ENCODE results near the gene EPB41. TPM values are rescaled to one million over a fixed set of nuclear protein-coding genes. Genes with fewer than 3 reads are reported as not detected.
"Not testable (repeated sequence)": the region's sequence is repeated elsewhere in the genome, so short reads cannot be mapped to it uniquely, and the experiment has no call there.

The EPB41 gene
- total and polyA plus RNA-seq, 3 experiments from 2014 or later: 89.9 to 96.2 (median 93.6) TPM

GRCh38 chr1:28933277-28933676 is 18.9 kb downstream of the EPB41 start:
- Mint-ChIP-seq H3K4me3 (peak overlapping the region; percentile 3 to 64 (median 32)), H3K9me3 (peaks cover 0 to 3% (median 0%) of the 10 kb centered on the region in 5 donors), H3K36me3 (peaks cover 0 to 6% (median 4%) of the 10 kb centered on the region in 3 donors), H3K4me1 (peaks cover 74 to 87% (median 83%) of the 10 kb centered on the region in 3 donors), H3K27ac (peak overlapping the region in 7 of 8 donors; percentile 63 to 91 (median 83)), H3K27me3 (no peaks in the 10 kb centered on the region)
- Histone ChIP-seq H3K27me3 (ENCODE audit: insufficient read depth, low read length, poor library complexity, severe bottlenecking) (no peaks in the 10 kb centered on the region), H3K4me3 (ENCODE audit: low read length) (peak overlapping the region; percentile 7), H3K27ac (ENCODE audit: low read depth, low read length) (no peak overlapping the region), H3K36me3 (ENCODE audit: insufficient read depth, low read length) (no peaks in the 10 kb centered on the region), H3K9me3 (ENCODE audit: low read length) (no peaks in the 10 kb centered on the region), H3K4me1 (ENCODE audit: insufficient read depth, low read length) (peaks cover 84% of the 10 kb centered on the region)
- ChIA-PET POLR2A (interaction anchor here (0.6 kb wide), 2 partner anchors 19 to 78 kb away, joined by 4 to 5 read pairs; no protein-coding TSS in a partner anchor), CTCF (no interaction called here)
- peak in 2 of 5 donors; percentile 16 to 30 for DNase-seq

- peaks cover 80% of the 10 kb centered on the region for H3K4me1 ChIP-seq (ENCODE audit: insufficient read depth, low read length)
- Mint-ChIP-seq H3K27me3 (no peaks in the 10 kb centered on the region), H3K9me3 (peaks cover 0 to 3% (median 0%) of the 10 kb centered on the region in 5 donors), H3K27ac (peak overlapping the region; percentile 71 to 91 (median 80)), H3K4me1 (peaks cover 71 to 85% (median 82%) of the 10 kb centered on the region in 3 donors), H3K36me3 (peaks cover 0 to 6% (median 4%) of the 10 kb centered on the region in 3 donors), H3K4me3 (peak overlapping the region in 6 of 7 donors; percentile 5 to 75 (median 48))
- H3K27ac ChIP-seq (ENCODE audit: low read depth, low read length): no peak overlapping the region
- no peaks in the 10 kb centered on the region for H3K36me3 ChIP-seq (ENCODE audit: insufficient read depth, low read length)
- H3K4me3 ChIP-seq (ENCODE audit: low read length): no peak overlapping the region
- POLR2A ChIA-PET: no interaction called here
- DNase-seq: no peak
- no peaks in the 10 kb centered on the region for H3K9me3 ChIP-seq (ENCODE audit: low read length)
- CTCF ChIA-PET: no interaction called here
- H3K27me3 ChIP-seq (ENCODE audit: insufficient read depth, low read length, poor library complexity, severe bottlenecking): no peaks in the 10 kb centered on the region
These were observed 19.5 kb downstream of the EPB41 start for GRCh38 chr1:28933918-28934317.

GRCh38 chr1:28934676-28935075 is 20.3 kb downstream of the EPB41 start:
- Mint-ChIP-seq H3K36me3 (peaks cover 0 to 6% (median 4%) of the 10 kb centered on the region in 3 donors), H3K4me3 (peak overlapping the region in 5 of 7 donors; percentile 13 to 60 (median 43)), H3K27me3 (no peaks in the 10 kb centered on the region), H3K27ac (peak overlapping the region; percentile 14 to 93 (median 67)), H3K4me1 (peaks cover 75 to 89% (median 87%) of the 10 kb centered on the region in 3 donors), H3K9me3 (peaks cover 0 to 3% (median 0%) of the 10 kb centered on the region in 5 donors)
- ChIA-PET POLR2A (no interaction called here), CTCF (no interaction called here)
- no peaks in the 10 kb centered on the region for H3K9me3 ChIP-seq (ENCODE audit: low read length)
- H3K36me3 ChIP-seq (ENCODE audit: insufficient read depth, low read length): no peaks in the 10 kb centered on the region
- H3K27ac ChIP-seq (ENCODE audit: low read depth, low read length): no peak overlapping the region
- no peak for DNase-seq
- no peak overlapping the region for H3K4me3 ChIP-seq (ENCODE audit: low read length)
- H3K4me1 ChIP-seq (ENCODE audit: insufficient read depth, low read length): peaks cover 81% of the 10 kb centered on the region
- no peaks in the 10 kb centered on the region for H3K27me3 ChIP-seq (ENCODE audit: insufficient read depth, low read length, poor library complexity, severe bottlenecking)

DNA sequence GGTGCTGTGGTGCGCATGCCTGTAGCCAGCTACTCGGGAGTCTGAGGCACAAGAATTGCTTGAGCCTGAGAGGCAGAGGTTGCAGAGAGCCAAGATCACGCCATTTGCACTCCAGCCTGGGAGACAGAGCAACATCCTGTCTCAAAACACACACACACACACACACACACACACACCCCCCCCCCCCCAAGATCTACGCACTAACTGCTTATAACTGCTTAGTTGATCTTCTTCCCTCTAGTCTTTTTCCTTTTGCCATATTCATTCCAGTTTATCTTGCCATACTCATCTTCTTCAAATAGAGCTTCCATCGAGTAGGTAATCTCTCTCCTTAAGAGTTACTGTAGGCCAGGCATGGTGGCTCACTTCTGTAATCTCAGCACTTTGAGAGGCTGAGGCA is 20.9 kb downstream of the EPB41 start:
- no peak overlapping the region for H3K4me3 ChIP-seq (ENCODE audit: low read length)
- peak overlapping the region in 7 of 8 donors; percentile 8 to 93 (median 63) for H3K27ac Mint-ChIP-seq
- H3K4me1 Mint-ChIP-seq: peaks cover 77 to 89% (median 88%) of the 10 kb centered on the region in 3 donors
- peak overlapping the region in 6 of 7 donors; percentile 24 to 83 (median 50) for H3K4me3 Mint-ChIP-seq
- H3K9me3 Mint-ChIP-seq: peaks cover 0 to 3% (median 0%) of the 10 kb centered on the region in 5 donors
- no peaks in the 10 kb centered on the region for H3K27me3 ChIP-seq (ENCODE audit: insufficient read depth, low read length, poor library complexity, severe bottlenecking)
- H3K36me3 ChIP-seq (ENCODE audit: insufficient read depth, low read length): no peaks in the 10 kb centered on the region
- CTCF ChIA-PET: interaction anchor here (0.6 to 1.2 kb wide), 2 partner anchors 53 to 60 kb away, joined by 3 read pairs; no protein-coding TSS in a partner anchor
- H3K27me3 Mint-ChIP-seq: no peaks in the 10 kb centered on the region
- POLR2A ChIA-PET: interaction anchor here (1.0 kb wide), 1 partner anchor 21 kb away, joined by 4 read pairs; the partner anchor contains the start of gene EPB41
- DNase-seq: no peak
- H3K36me3 Mint-ChIP-seq: peaks cover 0 to 6% (median 5%) of the 10 kb centered on the region in 3 donors
- H3K27ac ChIP-seq (ENCODE audit: low read depth, low read length): no peak overlapping the region
- no peaks in the 10 kb centered on the region for H3K9me3 ChIP-seq (ENCODE audit: low read length)
- H3K4me1 ChIP-seq (ENCODE audit: insufficient read depth, low read length): peaks cover 81% of the 10 kb centered on the region

- Mint-ChIP-seq H3K4me3 (peak overlapping the region in 5 of 7 donors; percentile 8 to 83 (median 36)), H3K36me3 (peaks cover 0 to 7% (median 7%) of the 10 kb centered on the region in 3 donors), H3K4me1 (peaks cover 78 to 88% (median 87%) of the 10 kb centered on the region in 3 donors), H3K27ac (peak overlapping the region in 6 of 8 donors; percentile 1 to 93 (median 52)), H3K9me3 (peaks cover 0 to 3% (median 0%) of the 10 kb centered on the region in 5 donors), H3K27me3 (no peaks in the 10 kb centered on the region)
- Histone ChIP-seq H3K27ac (ENCODE audit: low read depth, low read length) (no peak overlapping the region), H3K27me3 (ENCODE audit: insufficient read depth, low read length, poor library complexity, severe bottlenecking) (no peaks in the 10 kb centered on the region), H3K9me3 (ENCODE audit: low read length) (no peaks in the 10 kb centered on the region), H3K36me3 (ENCODE audit: insufficient read depth, low read length) (no peaks in the 10 kb centered on the region), H3K4me3 (ENCODE audit: low read length) (no peak overlapping the region), H3K4me1 (ENCODE audit: insufficient read depth, low read length) (peaks cover 80% of the 10 kb centered on the region)
- ChIA-PET POLR2A (interaction anchor here (1.0 kb wide), 1 partner anchor 22 kb away, joined by 4 read pairs; the partner anchor contains the start of gene EPB41), CTCF (interaction anchor here (0.8 to 1.2 kb wide), 2 partner anchors 9 to 54 kb away, joined by 3 read pairs; no protein-coding TSS in a partner anchor)
- no peak for DNase-seq
These were observed 21.7 kb downstream of the EPB41 start for GRCh38 chr1:28936094-28936493.

- peak overlapping the region in 3 of 8 donors; percentile 5 to 61 (median 37) for H3K27ac Mint-ChIP-seq
- peaks cover 80 to 91% (median 90%) of the 10 kb centered on the region in 3 donors for H3K4me1 Mint-ChIP-seq
- DNase-seq: no peak
- Histone ChIP-seq H3K36me3 (ENCODE audit: insufficient read depth, low read length) (no peaks in the 10 kb centered on the region), H3K4me3 (ENCODE audit: low read length) (no peak overlapping the region), H3K27ac (ENCODE audit: low read depth, low read length) (no peak overlapping the region), H3K27me3 (ENCODE audit: insufficient read depth, low read length, poor library complexity, severe bottlenecking) (no peaks in the 10 kb centered on the region), H3K4me1 (ENCODE audit: insufficient read depth, low read length) (peaks cover 77% of the 10 kb centered on the region), H3K9me3 (ENCODE audit: low read length) (no peaks in the 10 kb centered on the region)
- H3K4me3 Mint-ChIP-seq: peak overlapping the region in 2 of 7 donors; percentile 3 to 27
- H3K27me3 Mint-ChIP-seq: no peaks in the 10 kb centered on the region
- ChIA-PET CTCF (interaction anchor here (0.8 kb wide), 1 partner anchor 10 kb away, joined by 3 read pairs; no protein-coding TSS in a partner anchor), POLR2A (no interaction called here)
- H3K36me3 Mint-ChIP-seq: peaks cover 0 to 9% (median 9%) of the 10 kb centered on the region in 3 donors
- H3K9me3 Mint-ChIP-seq: peaks cover 0 to 3% (median 0%) of the 10 kb centered on the region in 5 donors
These were observed 22.2 kb downstream of the EPB41 start for GRCh38 chr1:28936528-28936927.

- H3K27me3 Mint-ChIP-seq; H3K36me3 ChIP-seq (ENCODE audit: insufficient read depth, low read length); H3K4me3 Mint-ChIP-seq; H3K9me3 Mint-ChIP-seq; H3K27ac ChIP-seq (ENCODE audit: low read depth, low read length); DNase-seq; POLR2A ChIA-PET; H3K27ac Mint-ChIP-seq; H3K9me3 ChIP-seq (ENCODE audit: low read length); CTCF ChIA-PET; H3K27me3 ChIP-seq (ENCODE audit: insufficient read depth, low read length, poor library complexity, severe bottlenecking); H3K4me3 ChIP-seq (ENCODE audit: low read length): not testable (repeated sequence)
- Mint-ChIP-seq H3K36me3 (peaks cover 4 to 10% (median 10%) of the 10 kb centered on the region in 3 donors), H3K4me1 (peaks cover 65 to 96% (median 91%) of the 10 kb centered on the region in 3 donors)
- H3K4me1 ChIP-seq (ENCODE audit: insufficient read depth, low read length): peaks cover 51% of the 10 kb centered on the region
These were observed 29.2 kb downstream of the EPB41 start for GRCh38 chr1:28943581-28943980.

- H3K4me3 ChIP-seq (ENCODE audit: low read length): no peak overlapping the region
- H3K9me3 ChIP-seq (ENCODE audit: low read length): no peaks in the 10 kb centered on the region
- Mint-ChIP-seq H3K4me3 (no peak overlapping the region), H3K27ac (peak overlapping the region in 2 of 8 donors; percentile 13 to 35), H3K36me3 (peaks cover 3 to 12% (median 4%) of the 10 kb centered on the region in 3 donors), H3K9me3 (no peaks in the 10 kb centered on the region), H3K4me1 (peaks cover 50 to 90% (median 75%) of the 10 kb centered on the region in 3 donors), H3K27me3 (no peaks in the 10 kb centered on the region)
- no peaks in the 10 kb centered on the region for H3K36me3 ChIP-seq (ENCODE audit: insufficient read depth, low read length)
- peaks cover 41% of the 10 kb centered on the region for H3K4me1 ChIP-seq (ENCODE audit: insufficient read depth, low read length)
- H3K27ac ChIP-seq (ENCODE audit: low read depth, low read length): no peak overlapping the region
- H3K27me3 ChIP-seq (ENCODE audit: insufficient read depth, low read length, poor library complexity, severe bottlenecking): no peaks in the 10 kb centered on the region
- CTCF ChIA-PET: no interaction called here
- POLR2A ChIA-PET: no interaction called here
- no peak for DNase-seq
These were observed 35.6 kb downstream of the EPB41 start for GRCh38 chr1:28950006-28950405.

Data from CD8-positive, alpha-beta memory T cell (primary cell).